Effector CD8-positive, alpha-beta T cell (primary cell): ENCODE results near the gene EPN2.
"Not testable (repeated sequence)": the region's sequence is repeated elsewhere in the genome, so short reads cannot be mapped to it uniquely, and the experiment has no call there.

Experiments used
- DNase-seq: peaks from one replicate; lab custom pipeline; 2025; lab: John Stamatoyannopoulos, UW

The EPN2 gene

DNA sequence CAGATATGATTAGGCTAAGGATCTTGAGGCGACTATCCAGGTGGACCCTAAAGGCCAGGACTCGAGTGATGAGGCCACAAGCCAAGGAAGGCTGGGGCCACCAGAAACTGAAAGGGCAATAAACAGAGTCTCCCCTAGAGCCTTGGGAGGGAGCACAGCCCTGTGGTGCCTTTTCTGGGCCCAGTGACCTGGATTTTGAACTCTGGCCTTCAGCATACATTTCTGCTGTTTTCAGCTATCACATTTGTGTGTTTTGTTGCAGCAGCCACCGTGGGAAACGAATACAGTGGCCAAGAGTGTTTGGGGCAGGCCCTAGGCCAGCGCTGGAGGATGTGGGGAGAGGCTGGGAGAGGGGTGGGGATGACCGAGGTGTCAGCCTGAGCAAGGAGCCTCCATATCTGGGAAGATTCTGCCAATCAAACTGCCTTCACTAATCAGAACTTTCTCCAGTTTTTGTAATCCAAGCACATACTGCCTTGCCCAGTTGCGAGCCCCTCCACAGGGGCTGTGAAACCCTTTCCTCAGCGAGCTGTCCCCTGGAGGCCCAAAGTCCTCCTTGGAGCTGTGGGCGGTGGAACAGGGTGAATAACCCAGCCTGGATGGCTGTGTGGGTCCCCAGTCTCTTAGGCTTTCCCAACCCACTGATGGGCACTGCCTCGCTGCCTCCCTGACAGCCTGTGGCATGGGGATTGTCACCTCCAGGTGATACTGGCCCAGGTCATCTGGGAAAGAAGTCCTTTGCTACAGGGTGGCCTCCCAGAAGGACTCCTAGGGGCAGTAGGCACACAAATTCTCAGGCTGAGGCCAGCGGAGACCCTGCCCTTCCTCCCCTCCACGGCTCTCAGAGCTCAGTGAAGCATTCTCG is 108.6 kb downstream of the EPN2 start:
- DNase-seq = no peak

DNA sequence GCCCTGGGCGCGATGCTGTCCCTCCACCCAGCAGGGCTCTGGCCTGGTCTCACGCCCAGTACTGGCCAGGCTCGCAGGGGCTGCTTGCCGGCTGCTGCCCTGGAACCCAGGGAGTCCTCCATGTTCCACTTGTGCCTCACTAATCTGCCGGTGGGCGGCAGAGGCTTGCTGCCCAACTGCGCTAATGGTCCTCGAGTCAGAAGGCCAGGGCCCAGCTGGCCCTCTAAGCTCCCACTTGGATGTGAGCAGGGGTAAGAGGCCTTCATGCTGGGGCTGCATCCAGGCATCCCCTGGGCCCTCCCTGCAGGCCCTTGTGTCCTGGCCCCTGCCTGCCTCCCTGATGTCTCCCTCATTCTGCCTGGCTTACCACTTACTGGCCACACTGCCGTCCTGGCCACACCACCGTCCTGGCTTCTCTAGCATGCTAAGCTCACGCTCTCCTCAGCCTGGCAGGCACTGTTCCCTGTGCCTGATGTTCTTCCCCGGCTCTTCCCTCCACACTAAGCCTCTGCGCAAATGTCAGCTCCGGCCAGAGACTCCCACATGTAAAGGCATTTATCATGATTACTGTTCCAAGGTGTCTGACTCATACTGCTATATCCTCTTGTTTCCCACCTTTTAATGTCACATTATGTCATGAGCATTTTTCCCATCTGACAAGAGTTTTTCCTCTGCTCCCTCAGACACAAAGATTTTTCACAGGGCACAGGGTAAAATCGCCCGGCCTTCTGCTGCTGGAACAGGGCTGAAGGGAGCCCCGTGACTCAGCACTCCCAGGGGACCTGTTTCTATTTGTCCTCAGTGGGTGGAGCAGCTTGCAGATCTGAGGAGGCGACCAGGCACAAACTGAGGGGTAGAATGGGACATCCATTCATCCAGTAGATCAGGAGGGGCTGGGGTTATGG is 109.4 kb downstream of the EPN2 start:
- no peak for DNase-seq

DNA sequence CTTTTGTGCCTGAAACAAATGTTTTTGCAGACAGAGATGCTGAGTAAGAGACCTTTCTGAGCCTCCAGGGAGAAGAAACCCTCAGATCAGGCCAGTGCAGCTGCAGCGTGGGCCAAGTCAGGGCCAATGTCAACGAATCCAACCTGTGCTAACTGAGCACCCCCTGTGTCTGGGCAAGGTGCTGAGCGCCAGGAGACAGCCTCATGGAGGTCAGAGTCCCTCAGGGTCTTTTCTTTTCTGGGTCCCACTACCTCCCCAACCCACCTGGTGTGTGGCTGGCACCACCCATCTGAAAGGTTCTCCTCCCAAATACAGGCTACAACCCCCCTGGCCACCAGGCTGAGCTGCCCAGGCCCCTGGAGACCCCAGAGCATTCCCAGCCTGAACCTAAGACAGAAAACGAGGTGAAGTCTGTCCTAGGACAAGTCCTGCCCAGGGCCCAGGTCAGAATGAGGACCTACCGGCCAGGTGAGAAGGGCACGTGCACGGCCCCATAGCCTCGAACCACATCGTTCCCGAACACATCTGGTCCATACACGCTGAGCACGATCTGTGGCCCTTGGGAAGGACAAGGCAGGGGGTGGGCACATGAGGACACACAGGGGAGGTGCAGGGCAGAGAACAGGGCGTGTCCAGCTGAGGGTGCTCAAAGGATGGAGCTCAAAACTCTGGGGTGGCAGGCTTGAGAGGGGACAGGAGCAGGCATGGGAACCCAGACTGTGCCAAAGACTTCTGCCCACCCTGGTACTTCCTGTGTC is 110.3 kb downstream of the EPN2 start:
- DNase-seq = no peak

DNA sequence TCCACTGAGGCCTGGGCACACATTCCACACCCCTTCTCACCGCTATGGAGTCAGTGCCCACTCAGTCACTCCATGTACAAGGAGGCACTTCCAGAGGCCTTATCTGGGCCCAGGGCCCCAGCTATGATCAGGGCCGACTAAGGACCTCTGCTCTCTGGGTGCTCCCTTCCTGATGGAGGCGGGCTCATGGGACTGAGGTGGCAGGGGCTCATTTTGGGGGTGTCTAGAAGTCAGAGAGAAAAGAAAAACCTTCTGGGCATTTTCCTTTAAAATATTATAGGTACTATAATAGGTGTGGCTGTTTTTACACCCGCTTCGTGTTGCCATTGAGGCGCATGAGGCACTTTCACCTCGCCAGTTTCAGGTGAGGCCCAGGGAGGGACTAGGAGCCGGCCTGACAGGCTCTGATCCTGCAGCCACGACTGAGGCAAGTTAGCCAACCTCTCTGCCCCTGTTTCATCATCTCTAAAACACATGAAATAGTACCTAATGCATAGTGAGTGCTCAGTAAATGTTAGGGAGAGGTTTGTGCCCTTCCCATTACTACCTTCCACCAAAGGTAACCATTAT is 111.0 kb downstream of the EPN2 start:
- no peak for DNase-seq

DNA sequence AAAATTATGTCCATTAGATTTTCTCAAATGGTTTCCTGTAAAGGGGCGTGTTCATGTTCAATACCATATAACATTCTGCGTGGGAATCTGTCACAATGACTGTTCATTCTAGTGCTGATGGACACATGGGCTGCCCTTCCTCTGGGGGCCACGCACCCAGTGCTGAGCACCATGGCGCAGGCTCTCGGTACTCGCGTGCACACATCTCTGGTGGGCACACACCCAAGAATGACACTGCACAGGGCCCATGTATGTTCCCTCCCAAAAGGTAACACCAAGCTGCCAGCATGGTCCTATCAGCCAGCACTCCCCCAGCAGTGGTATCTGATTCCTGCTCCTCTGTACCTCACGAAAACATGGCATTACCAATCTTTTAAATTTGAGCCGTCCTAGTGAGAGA is 111.6 kb downstream of the EPN2 start:
- no peak for DNase-seq

DNA sequence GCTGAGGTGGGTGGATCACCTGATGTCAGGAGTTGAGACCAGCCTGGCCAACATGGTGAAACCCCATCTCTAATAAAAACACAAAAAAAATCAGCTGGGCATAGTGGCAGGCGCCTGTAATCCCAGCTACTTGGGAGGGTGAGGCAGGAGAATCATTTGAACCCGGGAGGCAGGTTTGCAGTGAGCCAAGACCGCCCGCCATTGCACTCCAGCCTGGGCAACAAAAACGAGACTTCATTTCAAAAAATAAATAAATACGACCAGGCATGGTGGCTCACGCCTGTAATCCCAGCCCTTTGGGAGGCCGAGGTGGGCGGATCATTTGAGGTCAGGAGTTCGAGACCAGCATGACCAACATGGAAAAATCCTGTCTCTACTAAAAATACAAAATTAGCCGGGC is 116.2 kb downstream of the EPN2 start:
- not testable (repeated sequence) for DNase-seq

DNA sequence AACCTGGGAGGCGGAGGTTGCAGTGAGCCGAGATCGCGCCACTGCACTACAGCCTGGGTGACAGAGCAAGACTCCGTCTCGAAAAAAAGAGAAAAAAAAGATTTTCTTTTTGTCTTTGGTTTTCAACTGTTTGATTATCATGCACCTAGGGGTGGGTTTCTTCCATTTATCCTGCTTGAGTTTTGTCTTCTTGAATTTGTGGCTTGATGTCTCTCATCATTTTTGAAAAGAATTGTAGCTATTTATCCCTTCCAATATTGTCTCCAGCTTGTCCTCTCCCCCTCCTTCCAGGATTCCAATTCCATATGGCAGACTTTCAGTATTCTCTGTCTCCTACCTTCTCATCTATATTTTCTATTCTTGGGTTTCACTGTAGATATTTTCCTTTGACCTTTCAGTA is 117.6 kb downstream of the EPN2 start:
- no peak for DNase-seq

DNA sequence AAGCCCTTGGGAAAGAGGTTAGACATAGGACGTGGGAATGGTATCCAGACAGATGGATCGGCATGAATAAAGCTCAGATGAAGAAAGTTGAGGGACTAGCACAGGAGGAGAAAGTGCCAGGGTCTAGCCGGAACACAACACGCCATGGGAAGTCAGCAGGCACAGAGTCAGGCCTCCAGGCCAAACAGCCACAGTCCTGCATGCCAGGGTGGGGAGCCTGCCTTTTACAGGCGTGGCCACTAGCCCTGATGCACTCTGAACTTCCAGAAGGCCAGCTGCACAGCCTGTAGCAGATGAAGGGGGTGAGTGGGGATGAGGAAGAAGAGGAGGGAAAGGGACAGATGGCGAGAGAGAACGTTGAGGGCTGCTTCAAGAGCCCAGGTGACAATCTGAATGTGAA is 120.2 kb downstream of the EPN2 start:
- no peak for DNase-seq

DNA sequence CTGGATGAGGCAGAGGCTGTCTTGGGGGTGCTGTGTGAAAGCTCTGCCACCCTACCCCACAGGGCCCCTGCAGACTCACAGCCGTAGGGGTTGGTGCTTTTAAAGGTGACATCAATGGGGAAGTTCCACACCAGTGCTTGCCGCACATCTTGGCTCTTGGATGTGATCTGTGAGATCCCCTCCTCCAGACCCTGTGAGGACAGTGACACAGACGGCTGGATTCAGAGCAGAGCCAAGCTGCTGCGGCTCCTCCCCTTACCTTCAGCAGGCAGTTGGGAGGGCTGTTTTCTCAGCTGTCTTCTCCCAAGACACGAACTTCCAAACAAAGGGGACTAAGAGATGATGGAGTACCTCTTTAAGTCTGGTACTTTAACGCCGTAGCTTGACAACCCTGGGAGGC is 120.6 kb downstream of the EPN2 start:
- DNase-seq = no peak

DNA sequence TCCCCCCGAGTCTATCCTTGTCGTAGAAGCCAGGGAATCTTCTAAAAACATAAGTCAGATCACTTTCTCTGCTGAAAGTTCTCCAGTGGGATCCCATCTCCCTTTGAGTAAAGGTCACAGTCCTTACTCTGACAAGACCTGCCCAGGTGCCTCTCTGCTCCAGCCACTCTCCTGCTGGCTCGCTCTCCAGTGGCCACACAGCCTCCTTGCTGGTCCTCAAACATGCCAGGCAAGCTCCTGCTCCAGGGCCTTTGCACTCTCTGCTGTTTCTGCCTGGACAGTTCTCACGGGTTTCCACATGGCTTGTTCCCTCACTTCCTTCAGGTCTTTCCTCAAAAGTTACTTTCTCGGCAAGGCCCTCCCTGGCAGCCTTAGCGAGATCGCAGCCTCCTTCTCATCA is 122.0 kb downstream of the EPN2 start:
- no peak for DNase-seq

DNA sequence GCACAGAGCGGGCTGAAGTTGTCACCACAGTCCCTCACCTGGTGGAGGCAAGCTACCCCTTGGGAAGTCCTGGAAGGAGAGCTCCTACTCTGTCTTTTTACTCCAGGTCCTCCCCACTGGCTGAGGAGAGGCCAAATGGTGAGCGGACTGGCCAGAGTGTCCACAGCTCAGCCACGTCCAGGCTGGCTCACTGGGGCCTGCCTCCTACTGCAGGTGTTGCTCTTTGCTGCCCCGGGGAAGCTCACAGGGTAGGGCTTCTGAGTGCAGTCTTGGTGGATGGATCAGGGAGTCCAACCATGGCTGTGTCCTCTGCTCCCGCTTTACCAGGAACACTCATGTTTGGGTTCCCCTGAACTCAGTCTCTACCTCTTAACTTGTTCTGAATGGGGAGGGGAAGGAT is 122.7 kb downstream of the EPN2 start:
- no peak for DNase-seq

DNA sequence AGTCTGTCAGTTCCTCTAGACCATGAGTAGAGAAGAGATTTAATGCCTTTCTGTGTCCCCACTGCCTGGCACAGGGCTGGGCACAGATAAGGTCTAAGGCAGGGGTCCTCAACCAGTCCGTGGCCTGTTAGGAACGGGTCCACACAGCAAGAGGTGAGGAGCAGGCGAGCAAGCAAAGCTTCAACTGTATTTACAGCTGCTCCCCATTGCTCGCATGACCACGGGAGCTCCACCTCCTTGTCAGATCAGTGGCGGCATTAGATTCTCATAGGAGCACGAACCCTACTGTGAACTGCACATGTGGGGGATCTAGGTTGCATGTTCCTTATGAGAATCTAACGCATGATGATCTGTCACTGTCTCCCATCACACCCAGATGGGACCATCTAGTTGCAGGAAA is 123.6 kb downstream of the EPN2 start:
- no peak for DNase-seq

DNA sequence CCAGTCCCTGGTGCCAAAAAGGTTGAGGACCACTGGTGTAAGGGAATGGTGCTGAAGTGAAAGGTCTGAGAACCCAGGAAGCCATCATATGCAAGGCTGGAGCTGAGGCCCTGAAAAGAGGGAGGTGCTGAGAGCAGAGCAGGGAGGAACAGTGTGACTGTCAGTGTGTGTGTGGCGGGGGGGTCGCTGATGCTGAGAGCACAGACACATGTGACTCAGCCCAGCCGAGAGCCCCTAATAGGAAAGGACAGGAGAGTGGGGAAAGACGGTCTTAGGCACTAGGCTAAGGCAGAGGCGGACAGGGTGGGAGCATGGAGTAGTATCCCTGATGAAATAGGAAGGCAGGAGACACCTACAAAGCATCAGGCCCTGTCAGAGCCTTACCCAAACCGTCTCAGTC is 124.2 kb downstream of the EPN2 start:
- DNase-seq = no peak

DNA sequence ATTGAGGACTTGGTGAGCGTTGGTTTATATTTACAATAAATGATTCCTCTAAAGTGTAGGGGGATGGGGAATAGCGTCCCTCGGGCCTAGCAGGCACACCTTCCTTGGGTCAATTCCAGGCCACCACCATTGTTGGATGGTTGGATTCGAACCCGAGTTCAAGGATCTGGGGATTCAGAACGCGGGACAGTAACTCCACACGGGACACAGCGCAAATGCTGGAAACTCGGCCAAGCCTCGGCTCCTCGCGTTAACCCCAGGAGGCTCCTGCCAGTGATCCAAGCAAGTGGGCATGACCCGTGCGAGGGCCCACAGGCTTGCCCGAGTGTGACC is 124.7 kb downstream of the EPN2 start:
- DNase-seq = no peak

DNA sequence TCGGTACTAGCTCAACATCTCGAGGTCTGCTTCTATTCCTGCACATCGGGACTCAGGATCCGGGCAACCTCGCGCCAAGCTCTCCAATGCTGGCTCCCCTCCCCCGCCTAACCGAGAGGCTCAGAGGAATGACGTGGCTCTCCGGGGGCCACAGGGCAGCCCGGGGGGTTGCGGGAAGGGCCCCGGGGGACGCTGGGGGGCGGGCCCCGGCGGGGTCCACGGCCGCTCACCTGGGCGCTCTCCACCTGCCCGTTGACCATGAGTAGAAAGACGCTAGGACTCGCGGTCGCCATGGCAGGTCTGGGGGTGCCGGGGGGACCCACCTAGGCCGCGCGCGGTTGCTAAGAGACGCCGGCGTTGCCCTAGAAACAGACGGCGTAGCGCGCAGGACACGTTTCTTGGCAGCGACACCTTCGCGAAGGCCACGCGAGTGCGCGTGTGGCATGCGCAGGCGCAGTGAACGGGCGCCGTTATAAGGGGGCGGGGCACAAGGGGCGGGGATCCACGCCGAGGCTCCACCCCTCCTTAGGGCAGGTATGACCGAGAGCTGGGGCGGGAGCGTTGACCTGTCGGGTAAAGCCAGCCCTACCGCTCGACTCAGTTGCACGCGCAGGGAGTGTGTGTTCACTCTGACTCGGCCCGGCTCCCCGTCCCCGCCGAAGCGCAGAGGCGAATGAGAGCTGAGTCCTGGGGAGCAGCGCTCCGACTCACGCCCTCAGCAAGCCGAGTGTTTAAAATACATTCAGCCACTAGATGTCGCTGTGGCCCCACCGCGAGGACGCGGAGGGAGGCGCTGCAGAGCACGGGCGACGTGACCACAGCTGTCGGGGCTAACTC is 125.3 kb downstream of the EPN2 start, which contains the start of gene B9D1:
Gene B9D1 (minus strand): TSS at position 447 of the 837 bp plus-strand sequence. CDS start 154 bp downstream, at position 293.
- DNase-seq = peak; percentile 95

DNA sequence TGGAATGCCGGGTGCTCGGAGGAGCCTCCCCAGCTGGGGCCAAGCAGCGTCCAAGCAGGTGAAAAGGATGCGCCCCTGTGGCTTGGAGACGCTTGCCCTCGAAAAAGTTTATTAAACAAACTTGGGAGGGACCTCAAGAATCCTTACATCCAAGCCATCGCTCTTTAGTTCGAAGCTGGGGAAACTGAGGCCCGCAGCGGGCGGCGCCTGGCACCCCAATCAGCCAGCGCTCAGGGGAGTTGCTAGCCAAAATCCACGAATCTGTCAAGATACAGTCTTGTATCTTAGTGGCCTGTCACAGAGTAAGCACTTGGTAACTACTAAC is 125.9 kb downstream of the EPN2 start:
- no peak for DNase-seq

DNA sequence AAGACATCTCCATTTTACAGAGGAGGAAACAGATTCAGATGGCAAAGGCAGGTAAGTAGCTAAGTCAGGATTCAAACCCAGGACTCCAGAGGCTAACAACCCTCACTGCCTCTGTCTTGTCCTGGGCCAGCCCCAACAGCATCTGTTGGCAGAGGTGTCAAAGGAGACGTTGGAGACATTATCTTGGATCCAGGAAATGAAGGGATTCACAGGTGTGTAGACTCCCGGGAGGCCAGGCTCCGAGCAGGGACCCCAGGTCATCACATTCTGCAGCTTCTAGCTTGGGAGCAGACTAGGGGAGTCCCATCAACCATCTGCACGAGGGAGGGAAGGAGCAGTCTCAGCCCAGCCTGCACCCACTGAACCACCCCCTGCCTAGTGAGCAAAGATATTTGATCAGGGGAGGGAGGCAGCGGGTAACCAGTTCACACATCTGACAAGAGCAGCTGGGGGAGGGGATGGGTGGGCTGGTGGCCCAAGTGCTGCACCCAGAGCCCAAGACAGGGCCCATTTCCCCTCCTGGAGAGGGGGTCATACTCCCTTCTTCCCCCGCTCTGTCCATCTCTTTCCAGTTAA is 126.4 kb downstream of the EPN2 start:
- DNase-seq = no peak

DNA sequence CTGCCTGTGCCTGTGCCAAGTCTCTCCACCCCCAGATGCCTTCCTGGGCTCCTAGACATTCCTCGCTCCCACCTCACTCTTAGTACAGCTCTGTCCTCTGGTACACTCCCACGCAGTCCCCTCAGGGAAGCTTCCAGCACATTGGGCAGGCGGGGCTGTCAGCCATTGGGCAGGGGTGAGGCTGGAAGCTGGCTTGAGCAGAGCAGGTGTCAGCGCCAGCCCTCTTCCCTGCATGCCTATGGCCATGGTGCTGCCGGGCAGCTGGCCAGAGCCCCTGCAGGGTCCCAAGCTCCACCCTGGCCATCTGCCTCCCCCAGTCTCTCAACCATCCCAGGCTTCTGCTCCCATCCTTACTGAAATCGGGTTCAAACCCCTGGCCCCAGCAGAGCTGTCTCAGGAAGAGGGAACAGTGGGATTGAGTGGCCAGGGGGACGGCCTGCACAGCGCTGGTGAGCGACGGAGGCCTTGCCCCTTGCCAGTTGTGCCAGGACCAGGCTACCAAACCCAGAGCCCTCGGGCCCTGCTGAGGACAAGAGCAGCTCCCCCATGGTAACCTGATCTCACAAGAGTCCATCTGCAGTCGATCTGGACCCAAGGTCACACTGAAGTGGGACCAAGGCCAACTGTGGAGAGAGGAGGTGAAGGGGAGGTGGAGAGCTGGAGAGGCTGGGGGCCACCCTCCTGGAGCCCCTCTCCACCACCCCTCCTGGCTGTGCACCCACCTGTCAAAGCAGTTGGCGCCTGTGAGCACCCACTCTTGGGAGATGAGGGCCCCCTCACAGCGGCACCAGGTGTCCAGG is 127.7 kb downstream of the EPN2 start:
- DNase-seq = no peak

DNA sequence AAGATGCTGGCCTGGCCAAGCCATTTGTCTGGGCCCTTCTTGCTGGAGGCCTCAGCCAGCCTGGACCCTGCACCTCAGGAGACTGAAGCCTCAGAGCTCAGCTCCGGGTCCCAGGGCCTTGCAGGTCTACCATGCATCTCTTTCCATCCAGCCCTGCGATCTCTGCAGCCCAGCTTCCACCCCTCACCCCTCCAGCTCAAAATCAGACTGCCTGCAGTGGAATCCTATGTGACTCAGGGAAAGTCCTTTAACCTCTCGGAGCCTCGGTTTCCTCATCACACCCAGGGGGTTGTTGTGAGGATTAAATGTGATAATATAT is 128.3 kb downstream of the EPN2 start:
- no peak for DNase-seq
